IMR-90 (cell line): ENCODE data around the gene C5. TPM values are rescaled to one million over a fixed set of nuclear protein-coding genes. Genes with fewer than 3 reads are reported as not detected.

Experiments used
- ATAC-seq: fragments of 200-7000 bp; cut with Tn5 transposase; 2 replicates; pipeline ENCODE4 v1.9.1; 2020; ENCODE audit warnings: low read depth, mild to moderate bottlenecking, moderate library complexity
- BruUV-seq: library from RNA; stranded (reverse); fragments of 400-500 nt; replicated peaks from 2 replicates; lab custom pipeline; 2021; lab: Mats Ljungman, UMichigan
- CTCF ChIA-PET: fragments of 300-600 bp; formaldehyde crosslinking; extraction: SDS; loops from one replicate; lab custom pipeline; 2021; ENCODE audit warnings: antibody characterized with exemption; lab: Yijun Ruan, JAX
- POLR2A ChIA-PET: fragments of 300-600 bp; sonication (Branson Sonifier 250); formaldehyde crosslinking; loops from one replicate; lab custom pipeline; 2022; ENCODE audit warnings: antibody characterized with exemption; ENCODE audit not compliant: unreplicated experiment; lab: Charles Lee
- DNase-seq: peaks from one replicate; pipeline ENCODE4 v3.0.0; 2013
- H2AFZ ChIP-seq: replicated peaks from 2 replicates; pipeline ENCODE3; 2013; ENCODE audit warnings: low read length, mild to moderate bottlenecking; ENCODE audit not compliant: poor library complexity
- H2AK5ac ChIP-seq: 2 replicates; pipeline ENCODE4 v1.6.1; 2013; ENCODE audit warnings: low read depth, low read length, inconsistent platforms
- H2AK9ac ChIP-seq: replicated peaks from 2 replicates; pipeline ENCODE3; 2013; ENCODE audit warnings: mild to moderate bottlenecking, low read depth, low read length, moderate library complexity; ENCODE audit not compliant: poor library complexity
- H2BK120ac ChIP-seq: 2 replicates; pipeline ENCODE4 v1.6.1; 2013; ENCODE audit warnings: low read depth, low read length, inconsistent platforms
- H2BK15ac ChIP-seq: 3 replicates; pipeline ENCODE4 v1.6.1; 2013; ENCODE audit warnings: low read depth, low read length, inconsistent platforms
- H2BK20ac ChIP-seq: 2 replicates; pipeline ENCODE4 v1.6.1; 2013; ENCODE audit warnings: low read depth, mild to moderate bottlenecking, inconsistent platforms, low read length, moderate library complexity
- H2BK5ac ChIP-seq: 2 replicates; pipeline ENCODE4 v1.6.1; 2013; ENCODE audit warnings: mild to moderate bottlenecking, low read depth, low read length, inconsistent platforms; ENCODE audit not compliant: poor library complexity, severe bottlenecking
- H3K14ac ChIP-seq: replicated peaks from 2 replicates; pipeline ENCODE4 v1.6.1; 2013; ENCODE audit warnings: low read depth, low read length, inconsistent platforms
- H3K18ac ChIP-seq: 2 replicates; pipeline ENCODE4 v1.6.1; 2013; ENCODE audit warnings: low read depth, low read length, control low read depth
- H3K23ac ChIP-seq: 2 replicates; pipeline ENCODE4 v1.6.1; 2013; ENCODE audit warnings: low read depth, low read length, inconsistent platforms
- H3K27ac ChIP-seq: 2 replicates; pipeline ENCODE4 v1.5.1; 2013; ENCODE audit warnings: mild to moderate bottlenecking, control low read depth, low read length; ENCODE audit not compliant: insufficient read depth
- H3K27me3 ChIP-seq: 2 replicates; pipeline ENCODE4 v1.6.1; 2013; ENCODE audit warnings: low read length; ENCODE audit not compliant: control insufficient read depth, insufficient read depth
- H3K36me3 ChIP-seq: 2 replicates; pipeline ENCODE4 v1.6.1; 2013; ENCODE audit warnings: low read length, mixed read lengths; ENCODE audit not compliant: control insufficient read depth, insufficient read depth
- H3K4ac ChIP-seq: 2 replicates; pipeline ENCODE4 v1.6.1; 2013; ENCODE audit warnings: low read depth, low read length, inconsistent platforms
- H3K4me1 ChIP-seq: 2 replicates; pipeline ENCODE4 v1.6.1; 2013; ENCODE audit warnings: low read length, mixed read lengths; ENCODE audit not compliant: control insufficient read depth, insufficient read depth
- H3K4me2 ChIP-seq: 2 replicates; pipeline ENCODE4 v1.6.1; 2013; ENCODE audit warnings: low read depth, mild to moderate bottlenecking, control low read depth, low read length, moderate library complexity
- H3K4me3 ChIP-seq: 2 replicates; pipeline ENCODE4 v1.5.1; 2013; ENCODE audit warnings: low read depth, mild to moderate bottlenecking, control low read depth, low read length, moderate library complexity; ENCODE audit not compliant: insufficient read depth
- H3K56ac ChIP-seq: 2 replicates; pipeline ENCODE4 v1.6.1; 2013; ENCODE audit warnings: low read length, inconsistent platforms; ENCODE audit not compliant: insufficient read depth; ENCODE audit errors: extremely low read depth
- H3K79me1 ChIP-seq, 2 experiments: 2 replicates each; pipeline ENCODE4 v1.6.1; 2013; ENCODE audit warnings: low read length in 2 of 2, inconsistent platforms in 1 of 2, low read depth in 1 of 2
- H3K9ac ChIP-seq: 2 replicates; pipeline ENCODE4 v1.6.1; 2013; ENCODE audit warnings: low read depth, low read length, control low read depth
- H3K9me1 ChIP-seq: 2 replicates; pipeline ENCODE4 v1.6.1; 2013; ENCODE audit warnings: low read length, inconsistent platforms; ENCODE audit not compliant: insufficient read depth
- H3K9me3 ChIP-seq: 2 replicates; pipeline ENCODE4 v1.6.1; 2013; ENCODE audit warnings: low read length; ENCODE audit not compliant: control insufficient read depth, insufficient read depth
- H4K20me1 ChIP-seq: 2 replicates; pipeline ENCODE4 v1.6.1; 2013; ENCODE audit warnings: low read length, inconsistent platforms; ENCODE audit not compliant: insufficient read depth
- H4K5ac ChIP-seq: 2 replicates; pipeline ENCODE4 v1.6.1; 2013; ENCODE audit warnings: mild to moderate bottlenecking, low read depth, low read length, control low read depth
- H4K8ac ChIP-seq, 2 experiments: 2 replicates each; pipeline ENCODE4 v1.6.1; 2013; ENCODE audit warnings: low read depth in 2 of 2, low read length in 2 of 2, control low read depth in 1 of 2, inconsistent platforms in 1 of 2
- H4K91ac ChIP-seq: 2 replicates; pipeline ENCODE4 v1.6.1; 2013; ENCODE audit warnings: low read depth, low read length, inconsistent platforms; ENCODE audit not compliant: insufficient read depth
- BHLHE40 ChIP-seq: fragments of 150-350 bp; IDR thresholded peaks from 2 replicates; pipeline ENCODE4 v1.6.1; 2016; ENCODE audit warnings: mild to moderate bottlenecking, low read depth, low read length
- CEBPB ChIP-seq: IDR thresholded peaks from 2 replicates; pipeline ENCODE4 v1.6.1; 2012; ENCODE audit warnings: low read depth, low read length, improper control_type of control experiment
- CHD1 ChIP-seq: IDR thresholded peaks from 2 replicates; pipeline ENCODE4 v1.6.1; 2012; ENCODE audit warnings: low read depth, low read length, improper control_type of control experiment
- CTCF ChIP-seq: conservative IDR thresholded peaks from 2 replicates; pipeline ENCODE4 v1.5.1; 2012; ENCODE audit warnings: mild to moderate bottlenecking, low read depth, low read length, improper control_type of control experiment
- FOS ChIP-seq: fragments of 150-350 bp; IDR thresholded peaks from 2 replicates; pipeline ENCODE4 v1.6.1; 2016; ENCODE audit warnings: low read depth, low read length
- MAFK ChIP-seq: IDR thresholded peaks from 2 replicates; pipeline ENCODE4 v1.6.1; 2012; ENCODE audit warnings: low read depth, low read length, improper control_type of control experiment
- MAZ ChIP-seq: IDR thresholded peaks from 2 replicates; pipeline ENCODE4 v1.6.1; 2012; ENCODE audit warnings: low read depth, mild to moderate bottlenecking, low read length, improper control_type of control experiment, moderate library complexity, borderline replicate concordance
- MXI1 ChIP-seq: IDR thresholded peaks from 2 replicates; pipeline ENCODE4 v1.6.1; 2012; ENCODE audit warnings: low read depth, mild to moderate bottlenecking, low read length, moderate library complexity, borderline replicate concordance
- NFE2L2 ChIP-seq: fragments of 150-350 bp; IDR thresholded peaks from 2 replicates; pipeline ENCODE4 v1.6.1; 2016; ENCODE audit warnings: low read depth, mild to moderate bottlenecking, low read length
- POLR2A ChIP-seq: IDR thresholded peaks from 2 replicates; pipeline ENCODE4 v1.6.1; 2012; ENCODE audit warnings: mild to moderate bottlenecking, low read depth, low read length
- RAD21 ChIP-seq: IDR thresholded peaks from 2 replicates; pipeline ENCODE4 v1.6.1; 2012; ENCODE audit warnings: low read length, improper control_type of control experiment
- RCOR1 ChIP-seq: IDR thresholded peaks from 2 replicates; pipeline ENCODE4 v1.6.1; 2012; ENCODE audit warnings: mild to moderate bottlenecking, low read length, improper control_type of control experiment; ENCODE audit not compliant: insufficient replicate concordance
- RFX5 ChIP-seq: IDR thresholded peaks from 2 replicates; pipeline ENCODE4 v1.8.0; 2012; ENCODE audit warnings: low read depth, mild to moderate bottlenecking, low read length, moderate library complexity
- SMC3 ChIP-seq: fragments of 150-350 bp; IDR thresholded peaks from 2 replicates; pipeline ENCODE4 v1.6.1; 2016; ENCODE audit warnings: low read depth, mild to moderate bottlenecking, antibody characterized with exemption, low read length, moderate library complexity
- USF2 ChIP-seq: fragments of 150-350 bp; IDR thresholded peaks from 2 replicates; pipeline ENCODE4 v1.6.1; 2017; ENCODE audit warnings: mild to moderate bottlenecking, antibody characterized with exemption, low read length, low read depth
- WGBS, 2 experiments: methylation state at CpG; one replicate each; pipeline versions ENCODE4 v1.1.5 to v1.1.7; 2013; ENCODE audit warnings: missing lambda C conversion rate in 2 of 2; ENCODE audit not compliant: insufficient read length in 1 of 2; ENCODE audit errors: extremely low coverage in 2 of 2; 5-methylcytosine and 5-hydroxymethylcytosine counted together
- dilution Hi-C: fragments of 300-500 bp; cut with HindIII; formaldehyde crosslinking; loops from one replicate; pipeline ENCODE4 v1.14.3; 2018; ENCODE audit warnings: low sequenced_read_pairs; ENCODE audit not compliant: unreplicated experiment
- in situ Hi-C: fragments of 300-500 bp; cut with MboI; formaldehyde crosslinking; loops from 3 replicates; pipeline ENCODE4 v1.14.3; 2019; ENCODE audit warnings: low sequenced_read_pairs, inconsistent platforms, mixed read lengths
- intact Hi-C: fragments of 100-400 bp; cut with micrococcal nuclease; formaldehyde crosslinking; loops from 2 replicates; pipeline ENCODE4 v1.10.0; 2022
- polyA plus RNA-seq, 3 experiments: library from polyadenylated mRNA; depleted of rRNA; stranded (reverse); fragments of >200 nt; gene quantifications; 2 replicates each; pipeline ENCODE4 v1.2.3, GENCODE V29; 2012; ENCODE audit warnings: low replicate concordance in 1 of 3
- total RNA-seq: library from RNA; depleted of rRNA; stranded (reverse); fragments of >200 nt; gene quantifications from 2 replicates; pipeline ENCODE4 v1.2.3, GENCODE V29; 2012
- TF ChIP-seq, protein P1 (sequence below): fragments of 150-350 bp; IDR thresholded peaks from 2 replicates; pipeline ENCODE4 v1.6.1; 2016; ENCODE audit warnings: low read depth, mild to moderate bottlenecking, low read length, moderate library complexity, borderline replicate concordance

C5 gene
- total and polyA plus RNA-seq, 2 of the 4 experiments (the other 2 are of a cell fraction): 1.5 to 2.3 TPM

DNA sequence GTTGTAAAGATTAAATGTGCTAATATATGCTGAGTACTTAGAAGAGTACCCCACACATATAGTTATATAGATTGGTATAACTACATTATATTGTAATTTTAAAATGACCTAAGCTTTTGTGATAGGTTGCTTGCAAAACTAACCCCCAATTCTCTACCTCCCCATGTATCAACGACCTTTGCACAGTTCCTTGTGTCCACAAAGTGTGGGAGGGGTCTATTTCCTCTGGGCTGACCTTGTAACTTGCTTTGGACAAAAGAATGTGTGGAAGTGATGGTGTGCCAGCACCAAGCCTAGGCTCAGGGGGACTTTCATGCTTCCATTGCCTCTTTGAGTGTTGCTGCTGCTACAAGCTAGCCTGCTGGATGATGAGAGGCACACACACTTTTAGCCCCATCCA, 20.6 kb downstream of the C5 start:
- Histone ChIP-seq H2AK5ac (no peak overlapping the region), H3K9ac (no peak overlapping the region), H3K4ac (no peak overlapping the region), H2BK5ac (no peak overlapping the region), H4K91ac (no peak overlapping the region), H2BK20ac (no peak overlapping the region), H3K4me3 (no peak overlapping the region), H4K8ac (no peak overlapping the region), H3K9me1 (no peaks in the 10 kb centered on the region), H4K20me1 (no peaks in the 10 kb centered on the region), H2AFZ (no peak overlapping the region), H3K36me3 (no peaks in the 10 kb centered on the region), H3K9me3 (no peaks in the 10 kb centered on the region), H2BK15ac (no peak overlapping the region), H3K23ac (no peak overlapping the region), H3K79me1 (no peaks in the 10 kb centered on the region), H3K27ac (no peak overlapping the region), H2AK9ac (no peak overlapping the region), H3K4me1 (peaks cover 3% of the 10 kb centered on the region; the same call in 1 of the 2 replicates), H4K5ac (no peak overlapping the region), H2BK120ac (no peak overlapping the region), H3K4me2 (no peak overlapping the region), H3K27me3 (no peaks in the 10 kb centered on the region), H3K18ac (no peak overlapping the region), H3K56ac (no peak overlapping the region), H3K14ac (no peak overlapping the region)
- TF ChIP-seq, protein P1, sequence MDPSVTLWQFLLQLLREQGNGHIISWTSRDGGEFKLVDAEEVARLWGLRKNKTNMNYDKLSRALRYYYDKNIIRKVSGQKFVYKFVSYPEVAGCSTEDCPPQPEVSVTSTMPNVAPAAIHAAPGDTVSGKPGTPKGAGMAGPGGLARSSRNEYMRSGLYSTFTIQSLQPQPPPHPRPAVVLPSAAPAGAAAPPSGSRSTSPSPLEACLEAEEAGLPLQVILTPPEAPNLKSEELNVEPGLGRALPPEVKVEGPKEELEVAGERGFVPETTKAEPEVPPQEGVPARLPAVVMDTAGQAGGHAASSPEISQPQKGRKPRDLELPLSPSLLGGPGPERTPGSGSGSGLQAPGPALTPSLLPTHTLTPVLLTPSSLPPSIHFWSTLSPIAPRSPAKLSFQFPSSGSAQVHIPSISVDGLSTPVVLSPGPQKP: no peak
- TF ChIP-seq BHLHE40 (no peak), SMC3 (no peak), RFX5 (no peak), MAFK (no peak), CHD1 (no peak), RAD21 (no peak), POLR2A (no peak), MAZ (no peak), RCOR1 (no peak), FOS (no peak), CTCF (no peak), CEBPB (no peak), MXI1 (no peak), NFE2L2 (no peak), USF2 (no peak)
- DNase-seq: no peak
- dilution Hi-C loops: no loop called here
- intact Hi-C loops: no loop called here
- ChIA-PET CTCF (no interaction called here), POLR2A (no interaction called here)
- no peak for ATAC-seq
- no TSS peak for BruUV-seq
- no CpG with 5 or more reads among the region's 1 CpG for WGBS, 2 experiments
- in situ Hi-C loops: no loop called here
